Lower leg skin (tissue), 3 donors: Measurements from ENCODE around the gene NOM1.

ENCODE experiments used
- CTCF ChIP-seq, 3 donors: fragments of 450-650 bp; IDR thresholded peaks; one replicate each; pipeline ENCODE4 v1.5.1; 2016; ENCODE audit warnings: antibody characterized with exemption in 3 of 3, mild to moderate bottlenecking in 3 of 3, moderate library complexity in 2 of 3
- POLR2A ChIP-seq, 2 donors: fragments of 450-650 bp; IDR thresholded peaks; one replicate each; pipeline ENCODE4 v1.6.1; 2016 to 2017; ENCODE audit warnings: antibody characterized with exemption in 2 of 2, mild to moderate bottlenecking in 1 of 2, moderate library complexity in 1 of 2

GRCh38 chr7:157013602-157014549, 64.4 kb downstream of the NOM1 start:
- no peak for TF ChIP-seq CTCF (IDR thresholded peaks at IDR 0.05)
- no peak for TF ChIP-seq POLR2A (IDR thresholded peaks at IDR 0.05)
